ENCODE results near the gene ATP6V0A4. TPM values are rescaled to one million over a fixed set of nuclear protein-coding genes. Genes with fewer than 3 reads are reported as not detected.
"Not testable (repeated sequence)": the region's sequence is repeated elsewhere in the genome, so short reads cannot be mapped to it uniquely, and the experiment has no call there.

ATP6V0A4 gene
- total RNA-seq, 1 donor from 2014 or later: 0.50 TPM

GRCh38 chr7:138701537-138701923 is 96.5 kb downstream of the ATP6V0A4 start:
- Mint-ChIP-seq H3K9me3 (ENCODE audit: low read depth) (no peaks in the 10 kb centered on the region), H3K4me1 (ENCODE audit: low read depth) (no peaks in the 10 kb centered on the region), H3K4me3 (ENCODE audit: low read depth) (no peak overlapping the region), H3K27me3 (no peaks in the 10 kb centered on the region), H3K36me3 (ENCODE audit: insufficient read depth) (no peaks in the 10 kb centered on the region), H3K27ac (no peak overlapping the region)
- no peak for DNase-seq (ENCODE audit: low spot score, unreplicated experiment)
- no peak for TF ChIP-seq CTCF (IDR thresholded peaks at IDR 0.05; ENCODE audit: unreplicated experiment)

GRCh38 chr7:138700857-138701536 is 97.0 kb downstream of the ATP6V0A4 start, which contains the start of gene SVOPL:
SVOPL (minus strand) TSS chr7:138701362; CDS start chr7:138679045, 22,317 bp downstream.
- Mint-ChIP-seq H3K9me3 (ENCODE audit: low read depth) (no peaks in the 10 kb centered on the region), H3K27ac (no peak within 1 kb of the TSS), H3K4me3 (ENCODE audit: low read depth) (no peak within 1 kb of the TSS), H3K27me3 (no peaks in the 10 kb centered on the region), H3K4me1 (ENCODE audit: low read depth) (no peaks in the 10 kb centered on the region), H3K36me3 (ENCODE audit: insufficient read depth) (no peaks in the 10 kb centered on the region)
- DNase-seq (ENCODE audit: low spot score, unreplicated experiment): no peak
- no peak for TF ChIP-seq CTCF (IDR thresholded peaks at IDR 0.05; ENCODE audit: unreplicated experiment)

- Mint-ChIP-seq H3K9me3 (ENCODE audit: low read depth) (no peaks in the 10 kb centered on the region), H3K27ac (no peak overlapping the region), H3K27me3 (no peaks in the 10 kb centered on the region), H3K36me3 (ENCODE audit: insufficient read depth) (no peaks in the 10 kb centered on the region), H3K4me1 (ENCODE audit: low read depth) (no peaks in the 10 kb centered on the region), H3K4me3 (ENCODE audit: low read depth) (no peak overlapping the region)
- DNase-seq (ENCODE audit: low spot score, unreplicated experiment): no peak
- TF ChIP-seq CTCF (IDR thresholded peaks at IDR 0.05; ENCODE audit: unreplicated experiment): no peak
These were observed 98.3 kb downstream of the ATP6V0A4 start for GRCh38 chr7:138699661-138700060.

GRCh38 chr7:138698281-138698680 is 99.7 kb downstream of the ATP6V0A4 start:
- DNase-seq (ENCODE audit: low spot score, unreplicated experiment): no peak
- no peaks in the 10 kb centered on the region for H3K9me3 Mint-ChIP-seq (ENCODE audit: low read depth)
- no peak for TF ChIP-seq CTCF (IDR thresholded peaks at IDR 0.05; ENCODE audit: unreplicated experiment)
- no peak overlapping the region for H3K27ac Mint-ChIP-seq
- H3K4me1 Mint-ChIP-seq (ENCODE audit: low read depth): no peaks in the 10 kb centered on the region
- H3K27me3 Mint-ChIP-seq: no peaks in the 10 kb centered on the region
- no peaks in the 10 kb centered on the region for H3K36me3 Mint-ChIP-seq (ENCODE audit: insufficient read depth)
- H3K4me3 Mint-ChIP-seq (ENCODE audit: low read depth): no peak overlapping the region

- no peaks in the 10 kb centered on the region for H3K4me1 Mint-ChIP-seq (ENCODE audit: low read depth)
- no peak for DNase-seq (ENCODE audit: low spot score, unreplicated experiment)
- H3K4me3 Mint-ChIP-seq (ENCODE audit: low read depth): no peak overlapping the region
- H3K27me3 Mint-ChIP-seq: no peaks in the 10 kb centered on the region
- H3K36me3 Mint-ChIP-seq (ENCODE audit: insufficient read depth): no peaks in the 10 kb centered on the region
- no peaks in the 10 kb centered on the region for H3K9me3 Mint-ChIP-seq (ENCODE audit: low read depth)
- no peak overlapping the region for H3K27ac Mint-ChIP-seq
- no peak for TF ChIP-seq CTCF (IDR thresholded peaks at IDR 0.05; ENCODE audit: unreplicated experiment)
These were observed 100.3 kb downstream of the ATP6V0A4 start for GRCh38 chr7:138697535-138698182.

- not testable (repeated sequence) for H3K27me3 Mint-ChIP-seq; H3K4me1 Mint-ChIP-seq (ENCODE audit: low read depth); H3K4me3 Mint-ChIP-seq (ENCODE audit: low read depth); H3K9me3 Mint-ChIP-seq (ENCODE audit: low read depth); H3K27ac Mint-ChIP-seq; DNase-seq (ENCODE audit: low spot score, unreplicated experiment); H3K36me3 Mint-ChIP-seq (ENCODE audit: insufficient read depth)
These were observed 102.2 kb downstream of the ATP6V0A4 start for GRCh38 chr7:138695776-138696175.

All from progenitor cell of endocrine pancreas (in vitro differentiated cells).